Measurements from ENCODE around the gene LPP.

The LPP gene

DNA sequence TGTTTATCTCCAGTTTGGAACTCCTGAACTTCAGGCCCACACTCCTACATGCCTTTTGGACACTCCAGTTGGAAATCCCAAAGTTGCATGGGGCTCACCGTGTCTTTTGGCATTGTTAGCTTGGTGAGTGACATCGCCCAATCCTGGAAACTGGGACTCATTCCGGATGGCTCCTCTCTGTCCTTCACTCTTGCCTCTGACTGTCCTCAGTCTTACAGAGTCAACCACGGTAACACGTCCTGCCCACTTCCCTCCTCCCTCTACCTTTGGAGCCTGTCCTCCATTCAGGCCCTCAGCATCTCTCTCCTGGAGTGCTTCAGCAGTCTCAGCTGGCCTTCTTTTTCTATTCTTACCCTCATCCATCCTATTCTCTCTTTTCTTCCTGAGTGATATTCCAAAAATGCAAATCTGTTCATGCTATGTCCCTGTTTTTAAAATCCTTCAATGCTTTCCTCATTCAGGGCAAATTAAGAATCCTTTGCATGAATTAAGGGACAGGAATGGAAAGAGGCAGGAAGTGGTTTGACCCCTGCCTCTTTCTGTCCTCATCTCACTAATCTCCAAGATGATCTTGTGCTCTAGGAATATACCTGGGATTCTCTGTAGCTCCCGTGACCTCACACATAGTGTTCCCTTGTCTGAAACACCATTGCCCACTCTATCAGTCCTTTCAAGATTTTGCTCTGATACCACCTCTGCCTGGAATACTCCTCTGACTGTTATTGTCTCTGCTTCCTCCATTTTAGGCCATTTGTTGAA lies 42.5 kb downstream of the LPP start:
- TF ChIP-seq, protein P1, sequence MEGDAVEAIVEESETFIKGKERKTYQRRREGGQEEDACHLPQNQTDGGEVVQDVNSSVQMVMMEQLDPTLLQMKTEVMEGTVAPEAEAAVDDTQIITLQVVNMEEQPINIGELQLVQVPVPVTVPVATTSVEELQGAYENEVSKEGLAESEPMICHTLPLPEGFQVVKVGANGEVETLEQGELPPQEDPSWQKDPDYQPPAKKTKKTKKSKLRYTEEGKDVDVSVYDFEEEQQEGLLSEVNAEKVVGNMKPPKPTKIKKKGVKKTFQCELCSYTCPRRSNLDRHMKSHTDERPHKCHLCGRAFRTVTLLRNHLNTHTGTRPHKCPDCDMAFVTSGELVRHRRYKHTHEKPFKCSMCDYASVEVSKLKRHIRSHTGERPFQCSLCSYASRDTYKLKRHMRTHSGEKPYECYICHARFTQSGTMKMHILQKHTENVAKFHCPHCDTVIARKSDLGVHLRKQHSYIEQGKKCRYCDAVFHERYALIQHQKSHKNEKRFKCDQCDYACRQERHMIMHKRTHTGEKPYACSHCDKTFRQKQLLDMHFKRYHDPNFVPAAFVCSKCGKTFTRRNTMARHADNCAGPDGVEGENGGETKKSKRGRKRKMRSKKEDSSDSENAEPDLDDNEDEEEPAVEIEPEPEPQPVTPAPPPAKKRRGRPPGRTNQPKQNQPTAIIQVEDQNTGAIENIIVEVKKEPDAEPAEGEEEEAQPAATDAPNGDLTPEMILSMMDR (IDR thresholded peaks at IDR 0.05; ENCODE audit: control insufficient read depth, insufficient read depth, low read depth, low read length, missing control alignments): no peak
- H3K4me3 ChIP-seq (ENCODE audit: control insufficient read depth, low read depth, low read length): no peak overlapping the region
- no peak for DNase-seq (ENCODE audit: low read depth)

DNA sequence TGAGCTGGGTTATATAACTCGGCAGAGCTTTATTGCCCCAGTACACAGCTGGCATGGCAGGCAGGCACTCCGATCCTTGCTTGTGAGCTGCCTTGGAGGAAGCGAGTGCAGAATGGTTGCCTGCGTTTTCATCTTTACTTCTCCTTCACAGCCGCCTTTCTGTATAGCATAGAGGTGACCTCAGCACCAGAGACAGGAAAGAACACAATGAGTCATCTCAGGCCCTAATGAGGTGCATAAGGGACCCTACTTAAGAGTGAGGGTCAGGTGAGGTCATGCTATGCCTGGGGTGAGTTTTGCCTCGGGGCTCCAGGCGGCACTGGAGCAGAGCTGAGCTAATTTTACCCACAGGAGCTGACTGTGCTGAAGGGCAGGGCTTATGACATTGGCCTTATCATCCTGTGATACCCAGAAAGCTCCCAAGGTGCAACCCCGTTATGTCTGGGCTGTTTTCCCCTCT lies 43.5 kb downstream of the LPP start:
- no peak for DNase-seq (ENCODE audit: low read depth)
- TF ChIP-seq, protein P1 (IDR thresholded peaks at IDR 0.05; ENCODE audit: control insufficient read depth, insufficient read depth, low read depth, low read length, missing control alignments): no peak

DNA sequence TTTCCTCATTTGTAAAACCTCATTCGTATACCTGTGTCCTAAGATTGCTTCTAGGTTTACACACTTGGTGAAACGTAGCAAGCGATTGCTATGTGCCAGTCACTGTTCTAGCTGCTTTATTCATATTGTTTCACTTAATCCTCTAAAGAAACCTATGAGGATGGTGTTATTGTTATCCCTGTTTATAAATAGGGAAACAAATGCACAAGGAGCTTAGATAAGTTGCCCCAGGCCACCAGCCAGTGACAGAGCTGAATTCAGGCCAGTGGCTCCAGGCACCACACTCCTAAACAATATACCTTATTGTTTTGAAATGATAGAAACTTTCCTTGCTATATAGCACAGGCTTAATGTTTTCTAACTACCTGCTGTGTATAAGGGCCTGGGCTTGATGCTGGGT lies 44.0 kb downstream of the LPP start:
- no peak overlapping the region for H3K4me3 ChIP-seq (ENCODE audit: control insufficient read depth, low read depth, low read length)
- TF ChIP-seq, protein P1 (IDR thresholded peaks at IDR 0.05; ENCODE audit: control insufficient read depth, insufficient read depth, low read depth, low read length, missing control alignments): no peak
- DNase-seq (ENCODE audit: low read depth): no peak

More for the DNA sequence above, 43.5 kb downstream of the LPP start:
- H3K4me3 ChIP-seq (ENCODE audit: control insufficient read depth, low read depth, low read length): no peak overlapping the region

DNA sequence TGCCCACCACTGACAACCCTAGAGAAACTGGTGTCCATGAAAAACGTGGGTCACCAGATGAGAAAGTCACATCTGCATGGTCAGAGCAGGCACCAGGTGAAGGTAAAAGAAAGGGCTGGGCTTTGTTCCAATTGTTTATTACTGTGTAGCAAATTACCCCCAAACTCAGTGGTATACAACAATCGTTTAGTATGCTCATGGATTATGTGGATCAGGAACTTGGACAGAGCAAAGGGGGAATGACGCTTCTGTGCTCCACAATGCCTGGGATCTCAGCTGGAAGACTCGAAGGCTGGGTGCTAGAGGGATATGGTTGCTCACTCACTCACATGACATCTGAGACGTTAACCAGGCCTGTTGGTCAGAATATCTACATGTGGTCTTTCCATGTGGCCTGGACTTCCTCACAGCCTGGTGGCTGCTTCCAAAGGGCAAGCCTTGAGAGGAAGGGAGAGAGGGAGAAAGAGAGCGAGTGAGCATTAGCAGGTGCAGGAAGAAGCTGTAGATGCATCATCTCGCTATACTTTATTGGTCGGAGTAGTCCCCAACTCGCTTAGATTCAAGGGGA lies 44.9 kb downstream of the LPP start:
- no peak for DNase-seq (ENCODE audit: low read depth)
- no peak overlapping the region for H3K4me3 ChIP-seq (ENCODE audit: control insufficient read depth, low read depth, low read length)
- TF ChIP-seq, protein P1 (IDR thresholded peaks at IDR 0.05; ENCODE audit: control insufficient read depth, insufficient read depth, low read depth, low read length, missing control alignments): no peak

DNA sequence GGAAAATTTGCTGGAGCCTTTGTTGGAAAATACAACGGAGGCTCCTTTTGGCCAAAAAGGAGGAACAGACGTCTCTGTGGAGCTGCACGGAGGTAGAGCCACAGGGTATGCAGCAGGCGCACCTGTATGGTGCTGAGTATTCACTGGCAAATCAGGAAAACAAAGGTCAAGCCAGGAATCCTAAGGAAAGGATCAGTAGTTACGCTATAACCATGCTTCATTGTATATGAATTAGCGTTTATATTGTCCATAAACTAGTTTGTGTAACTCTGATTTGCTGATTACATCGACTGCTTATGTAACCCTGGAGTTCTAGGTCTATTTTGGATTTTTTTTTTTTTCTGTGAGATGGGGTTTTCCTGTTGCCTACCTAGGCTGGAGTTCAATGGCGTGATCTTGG lies 45.4 kb downstream of the LPP start:
- DNase-seq (ENCODE audit: low read depth): no peak
- H3K4me3 ChIP-seq (ENCODE audit: control insufficient read depth, low read depth, low read length): no peak overlapping the region
- TF ChIP-seq, protein P1 (IDR thresholded peaks at IDR 0.05; ENCODE audit: control insufficient read depth, insufficient read depth, low read depth, low read length, missing control alignments): no peak

DNA sequence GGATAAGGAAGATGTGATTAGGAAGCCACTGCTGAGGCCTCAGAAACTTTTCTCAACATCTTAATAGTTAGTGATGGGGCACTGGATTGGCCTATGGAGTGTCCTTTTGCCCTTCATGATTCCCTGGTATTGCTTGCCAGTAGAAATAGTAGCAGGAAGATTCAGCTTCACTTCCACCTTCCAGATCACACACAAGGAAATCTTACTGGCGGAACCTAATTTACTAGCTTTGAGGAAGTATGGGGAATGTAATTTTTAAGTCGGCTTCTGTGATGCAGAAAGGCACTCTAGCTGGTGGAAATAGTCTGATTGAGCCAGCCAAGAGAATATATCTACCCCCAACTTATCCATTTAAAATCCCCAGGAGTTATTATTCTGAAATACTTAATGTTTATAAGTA lies 46.5 kb downstream of the LPP start:
- no peak for DNase-seq (ENCODE audit: low read depth)
- TF ChIP-seq, protein P1 (IDR thresholded peaks at IDR 0.05; ENCODE audit: control insufficient read depth, insufficient read depth, low read depth, low read length, missing control alignments): no peak

More for the DNA sequence above, 46.5 kb downstream of the LPP start:
- no peak overlapping the region for H3K4me3 ChIP-seq (ENCODE audit: control insufficient read depth, low read depth, low read length)

Data from AG09309 (cell line).